Loucy (cell line): ENCODE measurements around the gene UBQLN3.

ENCODE experiments used
- EZH2phosphoT487 ChIP-seq: fragments of 200-600 bp; IDR thresholded peaks from 2 replicates; pipeline ENCODE4 v1.6.1; 2018; ENCODE audit warnings: antibody characterized with exemption, mild to moderate bottlenecking, moderate library complexity, borderline replicate concordance
- TF ChIP-seq, protein P1 (sequence below): fragments of 200-600 bp; sonication (generic); conservative IDR thresholded peaks from 2 replicates; pipeline ENCODE4 v1.5.1; 2014; ENCODE audit warnings: mild to moderate bottlenecking, antibody characterized with exemption, low read length

DNA sequence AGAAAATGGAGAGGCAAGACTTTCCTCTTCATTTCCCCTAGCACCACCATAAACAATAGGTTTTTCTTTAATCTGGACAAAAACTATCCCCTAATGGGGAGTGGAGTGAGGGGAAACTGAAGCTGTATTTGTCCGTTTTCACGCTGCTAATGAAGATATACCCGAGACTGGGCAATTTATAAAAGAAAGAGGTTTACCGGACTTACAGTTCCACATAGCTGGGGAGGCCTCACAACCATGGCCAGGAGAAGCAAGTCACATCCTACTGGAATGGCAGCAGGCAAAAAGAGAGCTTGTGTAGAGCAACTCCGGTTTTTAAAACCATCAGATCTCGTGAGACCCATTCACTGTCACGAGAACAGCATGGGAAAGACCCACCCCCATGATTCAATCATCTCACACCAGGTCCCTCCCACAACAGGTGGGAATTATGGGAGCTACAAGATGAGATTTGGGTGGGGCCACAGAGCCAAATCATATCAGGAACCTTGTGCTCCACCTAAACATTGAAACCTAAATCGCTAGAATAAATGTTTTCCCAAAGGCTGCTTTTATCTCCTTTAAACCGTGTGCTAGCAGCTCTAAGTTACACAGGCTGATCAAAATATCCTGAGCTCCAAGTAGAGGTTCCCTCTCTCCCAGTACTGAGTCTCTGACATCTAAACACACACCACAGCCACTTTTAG, 4.3 kb downstream of the UBQLN3 start:
- TF ChIP-seq, protein P1, sequence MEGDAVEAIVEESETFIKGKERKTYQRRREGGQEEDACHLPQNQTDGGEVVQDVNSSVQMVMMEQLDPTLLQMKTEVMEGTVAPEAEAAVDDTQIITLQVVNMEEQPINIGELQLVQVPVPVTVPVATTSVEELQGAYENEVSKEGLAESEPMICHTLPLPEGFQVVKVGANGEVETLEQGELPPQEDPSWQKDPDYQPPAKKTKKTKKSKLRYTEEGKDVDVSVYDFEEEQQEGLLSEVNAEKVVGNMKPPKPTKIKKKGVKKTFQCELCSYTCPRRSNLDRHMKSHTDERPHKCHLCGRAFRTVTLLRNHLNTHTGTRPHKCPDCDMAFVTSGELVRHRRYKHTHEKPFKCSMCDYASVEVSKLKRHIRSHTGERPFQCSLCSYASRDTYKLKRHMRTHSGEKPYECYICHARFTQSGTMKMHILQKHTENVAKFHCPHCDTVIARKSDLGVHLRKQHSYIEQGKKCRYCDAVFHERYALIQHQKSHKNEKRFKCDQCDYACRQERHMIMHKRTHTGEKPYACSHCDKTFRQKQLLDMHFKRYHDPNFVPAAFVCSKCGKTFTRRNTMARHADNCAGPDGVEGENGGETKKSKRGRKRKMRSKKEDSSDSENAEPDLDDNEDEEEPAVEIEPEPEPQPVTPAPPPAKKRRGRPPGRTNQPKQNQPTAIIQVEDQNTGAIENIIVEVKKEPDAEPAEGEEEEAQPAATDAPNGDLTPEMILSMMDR = no peak
- TF ChIP-seq EZH2phosphoT487 = no peak
